Astrocyte (in vitro differentiated cells and primary cell): ENCODE measurements around the gene PREX1. TPM values are rescaled to one million over a fixed set of nuclear protein-coding genes. Genes with fewer than 3 reads are reported as not detected.

Experiments
- DNase-seq: peaks from one replicate; pipeline ENCODE4 v3.0.0-alpha.2; 2010; ENCODE audit warnings: low read depth
- FAIRE-seq: peaks from 2 replicates; lab custom pipeline; 2011; peaks lifted over from hg19 to GRCh38; lab: Jason Lieb, UNC
- H2AFZ ChIP-seq: 2 replicates; pipeline ENCODE4 v1.6.0; 2012; ENCODE audit warnings: low read depth, low read length, inconsistent platforms
- H3K27ac ChIP-seq: 2 replicates; pipeline ENCODE4 v1.5.1; 2011; ENCODE audit warnings: low read depth, low read length, inconsistent platforms
- H3K27me3 ChIP-seq: 2 replicates; pipeline ENCODE4 v1.6.0; 2011; ENCODE audit warnings: low read length, inconsistent platforms; ENCODE audit not compliant: insufficient read depth
- H3K36me3 ChIP-seq: 2 replicates; pipeline ENCODE4 v1.5.1; 2011; ENCODE audit warnings: low read length, inconsistent platforms; ENCODE audit not compliant: insufficient read depth
- H3K4me1 ChIP-seq: 2 replicates; pipeline ENCODE4 v1.5.1; 2011; ENCODE audit warnings: low read length, inconsistent platforms; ENCODE audit not compliant: insufficient read depth
- H3K4me2 ChIP-seq: 2 replicates; pipeline ENCODE4 v1.6.0; 2012; ENCODE audit warnings: low read length, inconsistent platforms
- H3K4me3 ChIP-seq: 2 replicates; pipeline ENCODE4 v1.5.1; 2011; ENCODE audit warnings: low read depth, mild to moderate bottlenecking, low read length, inconsistent platforms; ENCODE audit not compliant: insufficient read depth
- H3K79me2 ChIP-seq: 2 replicates; pipeline ENCODE4 v1.6.0; 2012; ENCODE audit warnings: mild to moderate bottlenecking, low read length, inconsistent platforms; ENCODE audit not compliant: insufficient read depth
- H3K9ac ChIP-seq: 2 replicates; pipeline ENCODE4 v1.6.0; 2012; ENCODE audit warnings: mild to moderate bottlenecking, low read length, inconsistent platforms
- H3K9me3 ChIP-seq: 2 replicates; pipeline ENCODE4 v1.5.1; 2012; ENCODE audit warnings: low read depth, mild to moderate bottlenecking, low read length, inconsistent platforms; ENCODE audit not compliant: insufficient read depth
- H4K20me1 ChIP-seq: 2 replicates; pipeline ENCODE4 v1.6.0; 2012; ENCODE audit warnings: low read length, inconsistent platforms; ENCODE audit not compliant: insufficient read depth
- H3K27ac Mint-ChIP-seq: one replicate; pipeline ENCODE4 v1.8.0; 2021; ENCODE audit warnings: mild to moderate bottlenecking, mixed read lengths; ENCODE audit not compliant: unreplicated experiment
- H3K27me3 Mint-ChIP-seq: one replicate; pipeline ENCODE4 v1.8.0; 2021; ENCODE audit warnings: low read depth, mixed read lengths; ENCODE audit not compliant: unreplicated experiment
- H3K36me3 Mint-ChIP-seq: one replicate; pipeline ENCODE4 v1.8.0; 2021; ENCODE audit warnings: low read depth, mixed read lengths; ENCODE audit not compliant: unreplicated experiment
- H3K4me1 Mint-ChIP-seq: one replicate; pipeline ENCODE4 v1.8.0; 2021; ENCODE audit warnings: low read depth, mixed read lengths; ENCODE audit not compliant: unreplicated experiment
- H3K4me3 Mint-ChIP-seq: one replicate; pipeline ENCODE4 v1.8.0; 2021; ENCODE audit warnings: mild to moderate bottlenecking, moderate library complexity, mixed read lengths; ENCODE audit not compliant: unreplicated experiment
- H3K9me3 Mint-ChIP-seq: one replicate; pipeline ENCODE4 v1.8.0; 2021; ENCODE audit warnings: mild to moderate bottlenecking, mixed read lengths; ENCODE audit not compliant: unreplicated experiment
- CTCF ChIP-seq: IDR thresholded peaks from 2 replicates; pipeline ENCODE4 v1.5.1; 2011; ENCODE audit warnings: low read depth, mild to moderate bottlenecking, inconsistent platforms, low read length, moderate library complexity; ENCODE audit not compliant: insufficient read depth
- EZH2 ChIP-seq: IDR thresholded peaks from 2 replicates; pipeline ENCODE4 v1.6.1; 2012; ENCODE audit warnings: mild to moderate bottlenecking, low read length, inconsistent platforms; ENCODE audit not compliant: insufficient read depth
- total RNA-seq: library from RNA; stranded (reverse); gene quantifications from 2 replicates; pipeline ENCODE4 v1.2.1, GENCODE V29; 2021

The PREX1 gene
- total RNA-seq, 1 donor from 2014 or later: 3.5 TPM

- H3K27ac Mint-ChIP-seq: no peak overlapping the region
- H3K27me3 Mint-ChIP-seq: peaks cover 24% of the 10 kb centered on the region
- Histone ChIP-seq H3K4me2 (no peak overlapping the region), H2AFZ (no peak overlapping the region), H3K9me3 (no peaks in the 10 kb centered on the region), H3K27ac (no peak overlapping the region), H3K36me3 (no peaks in the 10 kb centered on the region), H3K27me3 (no peaks in the 10 kb centered on the region), H3K4me1 (peaks cover 4% of the 10 kb centered on the region), H3K9ac (no peak overlapping the region), H3K79me2 (peaks cover 2% of the 10 kb centered on the region), H3K4me3 (no peak overlapping the region), H4K20me1 (peaks cover 33% of the 10 kb centered on the region)
- H3K4me1 Mint-ChIP-seq: peaks cover 1% of the 10 kb centered on the region
- DNase-seq (no peak), FAIRE-seq (no peak)
- H3K9me3 Mint-ChIP-seq: peaks cover 8% of the 10 kb centered on the region
- H3K36me3 Mint-ChIP-seq: no peaks in the 10 kb centered on the region
- TF ChIP-seq EZH2 (no peak), CTCF (no peak)
- no peak overlapping the region for H3K4me3 Mint-ChIP-seq
Observed at GRCh38 chr20:48800177-48800576, 27.6 kb downstream of the PREX1 start.

- H3K9ac ChIP-seq: no peak overlapping the region
- DNase-seq (no peak), FAIRE-seq (no peak)
- H3K9me3 Mint-ChIP-seq: peaks cover 6% of the 10 kb centered on the region
- H2AFZ ChIP-seq: no peak overlapping the region
- H3K4me1 Mint-ChIP-seq: peaks cover 3% of the 10 kb centered on the region
- peaks cover 20% of the 10 kb centered on the region for H3K27me3 Mint-ChIP-seq
- H3K27ac Mint-ChIP-seq: no peak overlapping the region
- H3K27ac ChIP-seq: no peak overlapping the region
- H3K27me3 ChIP-seq: peaks cover 2% of the 10 kb centered on the region
- no peaks in the 10 kb centered on the region for H3K36me3 ChIP-seq
- TF ChIP-seq EZH2 (no peak), CTCF (no peak)
- H3K4me2 ChIP-seq: no peak overlapping the region
- H3K36me3 Mint-ChIP-seq: no peaks in the 10 kb centered on the region
- H3K4me3 Mint-ChIP-seq: no peak overlapping the region
- peaks cover 4% of the 10 kb centered on the region for H3K4me1 ChIP-seq
- H3K4me3 ChIP-seq: no peak overlapping the region
- H4K20me1 ChIP-seq: peaks cover 39% of the 10 kb centered on the region
- no peaks in the 10 kb centered on the region for H3K9me3 ChIP-seq
- H3K79me2 ChIP-seq: peaks cover 4% of the 10 kb centered on the region
Observed at GRCh38 chr20:48799328-48800105, 28.3 kb downstream of the PREX1 start.
